Hindlimb muscle (tissue), 1 donor: ENCODE data around the gene GTPBP8. TPM values are rescaled to one million over a fixed set of nuclear protein-coding genes. Genes with fewer than 3 reads are reported as not detected.
"Not testable (repeated sequence)": the region's sequence is repeated elsewhere in the genome, so short reads cannot be mapped to it uniquely, and the experiment has no call there.

ENCODE experiments used
- DNase-seq: peaks from one replicate; pipeline ENCODE4 v3.0.0-alpha.2; 2013
- polyA plus RNA-seq: library from polyadenylated mRNA; unstranded; fragments of 120-200 nt; gene quantifications from one replicate; pipeline ENCODE4 v1.2.1, GENCODE V29; 2013; ENCODE audit not compliant: insufficient read length

GTPBP8 gene
- polyA plus RNA-seq, 1 donor: 19.5 TPM

DNA sequence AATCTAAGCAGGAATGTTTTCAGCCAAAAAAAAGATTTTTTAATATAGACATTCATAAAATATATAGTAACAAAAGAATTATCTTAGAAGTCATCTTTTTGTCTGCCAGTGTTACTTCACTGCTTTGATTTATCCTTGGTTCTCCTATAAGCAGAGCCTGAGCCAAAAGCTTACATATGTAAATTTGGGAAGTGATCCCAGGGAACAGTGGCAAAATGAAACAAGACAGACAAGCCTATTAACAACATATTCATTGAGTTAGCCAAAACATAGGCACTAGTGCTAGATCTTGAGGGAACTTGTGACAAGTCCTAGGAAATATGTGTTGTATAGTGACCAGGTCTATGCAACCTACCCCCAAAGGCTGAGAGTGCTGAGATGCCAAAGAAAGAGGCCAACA, 11.3 kb downstream of the GTPBP8 start:
- DNase-seq: no peak

DNA sequence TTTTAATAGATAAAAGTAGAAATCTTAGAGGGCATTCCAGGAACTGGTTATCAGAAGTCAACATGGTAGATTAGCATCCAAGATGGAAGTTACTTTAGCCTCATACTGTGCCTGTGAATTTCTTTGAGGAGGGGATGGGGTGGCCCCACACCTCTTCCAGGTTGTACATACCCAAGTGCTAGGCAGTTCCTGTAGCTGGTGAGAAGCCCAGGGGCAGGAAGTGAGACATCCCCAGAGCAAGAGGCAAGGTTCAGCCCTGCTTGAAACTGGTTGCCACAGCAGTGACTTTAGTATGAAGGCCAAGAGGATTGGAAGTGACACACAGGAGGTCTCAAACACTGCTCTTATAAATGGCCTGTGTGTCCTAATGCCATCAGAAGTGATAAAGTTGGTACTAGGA, 11.9 kb downstream of the GTPBP8 start:
- DNase-seq: no peak

DNA sequence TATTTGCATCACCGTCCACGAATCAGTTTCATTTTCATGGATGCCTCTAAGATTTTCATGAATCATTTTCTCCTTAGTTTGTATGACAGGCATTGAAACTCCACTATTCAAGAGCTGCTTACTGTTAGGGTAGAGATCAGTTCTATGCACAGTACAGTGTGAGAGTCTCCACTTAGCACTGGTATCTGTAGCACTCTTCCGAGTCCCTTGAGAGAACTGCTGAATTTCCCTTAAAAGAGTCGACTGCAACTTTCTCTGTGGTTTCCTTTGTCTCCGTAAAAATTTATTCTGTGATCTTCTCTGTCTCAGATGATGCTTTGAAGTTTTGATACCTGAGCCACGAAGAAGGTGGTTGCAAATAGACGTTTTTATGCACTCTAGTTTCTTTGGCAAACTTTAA, 14.8 kb downstream of the GTPBP8 start:
- DNase-seq: no peak

DNA sequence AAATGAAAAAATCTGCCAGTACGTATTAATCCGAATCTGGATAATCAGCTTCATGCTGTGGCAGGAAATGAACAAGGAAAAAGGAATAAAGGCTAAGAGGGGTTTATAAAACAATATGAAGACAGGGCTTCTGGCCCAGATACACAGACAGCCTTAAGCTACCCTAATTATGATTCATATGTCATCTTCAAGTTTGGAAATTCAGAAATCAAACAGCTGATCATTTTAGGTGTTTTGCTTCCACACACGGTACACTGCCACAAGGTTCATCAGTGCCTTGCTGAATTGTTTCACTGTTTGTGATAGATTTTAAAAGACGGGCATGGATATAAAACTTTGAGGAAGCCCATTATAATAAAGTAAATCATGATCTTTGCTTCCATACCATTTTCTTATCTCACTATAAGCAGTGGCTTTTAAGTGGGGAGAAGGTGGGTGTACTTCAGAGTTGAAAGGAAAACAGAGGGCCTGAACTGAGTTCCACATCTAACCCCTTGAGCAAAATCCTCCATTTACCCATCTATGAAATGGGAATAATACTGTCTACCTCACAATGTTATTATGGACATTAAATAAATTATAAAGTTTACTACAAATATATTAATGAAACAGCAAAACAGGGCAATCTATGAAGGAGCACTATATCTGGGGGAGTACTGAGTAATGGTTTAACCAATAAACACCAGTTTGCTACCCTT, 15.7 kb downstream of the GTPBP8 start:
- no peak for DNase-seq

DNA sequence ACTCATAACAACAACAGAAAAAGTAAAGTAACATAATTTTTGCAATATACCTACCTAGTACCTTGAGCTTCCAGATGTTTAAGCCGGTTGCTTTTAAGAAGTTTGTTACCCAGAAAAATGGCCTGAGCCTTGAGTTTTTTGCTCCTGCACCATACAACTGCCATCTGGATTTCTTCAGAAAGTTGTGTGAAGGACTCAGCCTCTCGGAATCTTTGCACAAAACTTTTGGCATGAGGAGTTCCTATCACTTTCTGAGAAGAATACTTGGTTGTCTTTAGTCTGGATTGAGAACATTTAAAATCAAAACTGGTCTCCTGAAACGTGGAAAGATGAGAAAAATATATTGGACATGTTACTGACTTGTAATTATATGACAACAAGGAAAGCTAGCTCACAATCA, 17.3 kb downstream of the GTPBP8 start:
- DNase-seq: no peak

DNA sequence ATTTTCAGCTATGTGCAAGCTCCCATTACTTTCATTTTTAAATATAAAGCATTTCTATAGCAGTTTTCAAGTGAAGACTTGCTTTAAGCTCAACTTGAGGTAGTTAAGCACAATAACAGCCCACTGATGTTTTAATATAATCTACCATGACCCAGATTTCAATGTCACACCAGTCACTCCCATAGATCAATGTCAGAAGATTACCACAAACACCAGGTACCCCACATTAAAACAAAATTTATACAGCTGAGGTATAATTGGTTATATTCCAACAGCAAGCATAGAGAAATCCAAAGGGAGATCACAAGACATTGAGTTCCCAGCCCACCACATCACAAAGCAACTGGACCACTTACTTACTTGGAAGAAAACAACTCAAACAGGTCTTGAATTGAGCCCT, 22.8 kb downstream of the GTPBP8 start:
- no peak for DNase-seq

DNA sequence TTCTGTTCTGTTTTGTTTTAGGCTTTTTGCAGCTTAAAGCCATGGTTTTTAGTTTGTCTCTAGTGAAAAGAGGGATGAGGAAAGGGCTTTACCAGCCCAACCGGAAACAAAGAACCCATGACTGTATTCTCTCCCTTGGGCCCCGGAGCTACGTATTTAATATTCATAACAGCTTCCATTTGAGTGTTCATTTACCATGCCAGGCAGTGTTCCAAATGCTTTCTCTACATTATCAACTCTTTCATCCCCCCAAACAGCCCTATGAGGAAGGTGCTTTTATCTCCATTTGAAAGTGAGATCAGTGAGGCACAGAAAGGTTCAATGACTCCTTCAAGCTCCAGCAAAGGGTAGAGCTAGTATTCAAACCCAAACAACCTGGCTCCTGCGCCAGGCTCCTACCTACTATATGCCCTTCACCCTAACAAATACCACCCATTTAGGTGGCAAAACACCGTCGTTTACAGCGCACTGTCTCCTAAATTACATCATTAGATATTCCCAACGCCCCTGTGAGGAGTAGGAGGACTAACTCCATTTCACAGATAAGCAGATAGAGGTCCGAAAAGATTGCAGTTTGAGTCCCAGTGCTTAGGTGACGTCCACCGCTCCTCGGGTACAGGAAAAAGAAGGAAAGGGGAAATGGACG, 27.9 kb downstream of the GTPBP8 start:
- peak; percentile 32 for DNase-seq

DNA sequence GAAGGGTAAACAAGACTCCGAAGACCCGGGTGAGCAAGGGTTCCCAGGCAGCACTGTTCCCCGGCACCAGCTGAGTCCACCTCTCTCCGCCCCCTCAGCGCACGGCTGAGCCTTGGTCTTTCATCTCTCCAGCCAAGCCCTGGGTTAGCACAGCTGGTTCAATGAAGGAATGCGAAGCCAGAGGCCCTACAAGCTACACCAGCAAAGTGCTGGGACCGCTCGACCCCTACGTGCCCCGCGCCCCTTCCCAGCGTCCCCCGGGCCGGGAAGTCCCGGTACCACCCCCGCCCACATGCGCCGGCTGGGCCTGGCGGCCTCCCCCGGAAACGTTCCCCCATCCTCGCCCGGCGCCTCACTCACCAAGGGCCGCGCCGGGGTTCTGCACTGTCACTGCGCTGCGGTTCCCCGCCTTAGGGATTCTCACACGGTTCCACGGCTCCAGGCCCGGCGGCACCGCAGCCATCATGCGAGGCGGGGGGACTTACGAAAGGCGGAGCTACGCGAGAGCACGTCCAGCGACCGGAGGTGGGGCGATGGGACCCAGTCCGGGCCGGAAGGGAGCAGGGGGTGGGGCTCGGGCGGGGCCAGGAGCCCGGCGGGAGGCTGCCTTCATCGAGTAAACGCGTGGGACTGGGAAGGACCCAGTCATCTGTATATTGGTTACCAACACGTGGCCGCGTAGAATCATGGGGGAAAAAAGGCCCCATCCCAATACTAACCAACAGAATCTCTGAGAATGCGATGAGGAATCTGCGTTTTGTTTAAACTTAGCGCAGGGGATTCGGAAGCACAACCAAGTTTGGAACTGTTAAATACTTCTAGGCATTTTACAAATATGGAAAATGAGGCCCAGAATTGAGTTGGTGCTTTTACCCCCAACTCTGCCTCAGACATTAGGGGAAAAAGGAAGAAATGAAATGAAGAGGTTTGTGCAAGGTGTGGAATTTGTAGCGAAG, 28.7 kb downstream of the GTPBP8 start:
- peak; percentile 92 for DNase-seq

DNA sequence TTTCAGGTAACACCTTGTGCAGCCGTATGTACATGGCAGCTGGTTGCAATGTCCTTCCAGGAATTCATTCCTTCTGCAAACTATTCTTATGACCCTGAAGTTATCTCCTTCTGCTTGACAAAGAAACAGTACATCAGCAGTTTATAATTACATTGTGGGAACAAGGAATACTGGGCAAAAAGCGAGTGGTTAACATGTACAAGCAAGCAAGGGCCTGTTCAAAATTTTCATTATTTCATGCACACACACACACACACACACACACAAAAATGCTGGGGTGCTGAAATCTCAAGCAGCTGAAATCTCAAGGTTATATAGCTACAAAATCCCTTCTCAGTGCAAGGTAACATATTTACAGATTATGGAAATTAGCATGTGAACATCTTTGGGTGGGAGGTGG, 30.7 kb downstream of the GTPBP8 start:
- no peak for DNase-seq

DNA sequence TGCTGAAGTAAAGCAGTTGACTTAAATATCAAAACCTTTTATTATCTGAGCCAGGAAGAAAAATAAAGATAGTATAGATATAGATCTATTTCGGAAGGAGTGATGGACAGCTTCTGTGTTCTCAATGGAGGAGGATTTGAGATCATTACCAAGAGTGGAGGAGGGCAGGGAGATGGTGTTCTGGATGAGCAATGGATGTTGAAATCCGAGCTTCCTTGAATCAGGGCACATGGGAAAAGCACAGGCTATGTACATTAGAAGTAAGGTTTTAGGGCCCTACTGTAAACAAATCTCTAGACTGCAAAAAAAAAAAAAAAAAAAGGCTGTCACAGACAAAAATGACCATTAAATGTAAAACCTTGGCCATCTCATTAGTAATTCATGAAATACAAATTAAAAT, 43.2 kb downstream of the GTPBP8 start:
- no peak for DNase-seq

DNA sequence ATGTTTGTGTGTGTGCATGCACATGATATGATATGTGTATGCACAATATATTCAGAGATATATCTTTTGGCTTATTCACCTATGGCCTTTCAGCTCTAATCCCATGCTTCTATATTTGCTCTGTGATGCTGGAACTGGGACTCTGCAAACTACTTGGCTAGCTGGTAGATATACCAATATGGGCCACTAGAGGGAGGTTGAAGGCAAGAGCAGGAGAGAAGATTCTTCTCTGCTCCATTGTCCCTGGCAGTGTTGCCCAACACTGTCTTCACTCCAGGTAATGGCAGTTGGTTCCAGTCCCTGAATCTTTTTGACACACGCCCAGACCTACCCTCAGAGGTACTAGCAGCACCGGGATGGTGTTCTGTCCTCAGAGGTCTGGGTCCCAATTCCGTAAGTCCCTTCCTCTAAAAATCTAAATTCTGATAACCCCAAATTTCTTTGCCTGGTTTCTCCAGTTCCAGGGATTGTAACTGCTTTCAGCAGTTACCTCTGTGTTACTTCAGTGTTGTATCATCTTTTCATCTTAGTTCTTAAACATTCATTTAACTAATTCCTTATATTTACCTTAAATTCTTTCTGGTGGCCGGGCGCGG, 44.7 kb downstream of the GTPBP8 start:
- DNase-seq: peak; percentile 59

DNA sequence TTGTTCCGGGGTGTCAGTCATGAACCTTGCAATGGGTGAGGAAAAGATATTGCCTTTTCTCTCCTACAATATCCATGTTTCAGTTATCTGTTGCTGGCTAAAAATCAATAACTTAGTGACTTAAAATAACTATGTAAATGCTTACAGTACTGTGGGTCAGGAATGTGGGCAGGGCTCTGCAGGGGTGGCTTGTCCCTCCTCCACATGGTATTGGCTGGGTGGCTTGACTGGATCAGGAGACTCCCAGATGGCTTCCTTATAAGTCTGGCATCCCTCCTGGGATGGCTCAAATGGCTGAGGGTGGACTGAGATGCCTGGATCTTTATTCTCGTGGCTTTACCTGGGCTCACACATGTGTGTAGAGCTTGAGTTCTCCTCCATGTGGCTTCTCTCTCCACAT, 47.5 kb downstream of the GTPBP8 start:
- DNase-seq: no peak

DNA sequence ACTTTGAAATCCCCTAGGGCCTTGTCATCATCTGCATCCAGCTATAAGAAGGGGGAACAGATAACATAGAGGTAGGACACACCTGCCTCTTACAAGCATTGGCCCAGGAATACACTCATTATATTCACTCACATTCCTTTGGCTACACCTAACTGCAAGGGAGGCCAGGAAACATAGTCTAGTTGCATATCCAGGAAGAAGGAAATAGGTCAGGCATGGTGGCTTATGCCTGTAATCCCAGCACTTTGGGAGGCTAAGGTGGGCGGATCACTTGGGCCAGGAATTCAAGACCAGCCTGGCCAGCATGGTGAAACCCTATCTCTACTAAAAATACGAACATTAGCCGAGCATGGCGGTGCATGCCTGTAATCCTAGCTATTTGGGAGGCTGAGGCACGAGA, 48.8 kb downstream of the GTPBP8 start:
- DNase-seq: no peak

DNA sequence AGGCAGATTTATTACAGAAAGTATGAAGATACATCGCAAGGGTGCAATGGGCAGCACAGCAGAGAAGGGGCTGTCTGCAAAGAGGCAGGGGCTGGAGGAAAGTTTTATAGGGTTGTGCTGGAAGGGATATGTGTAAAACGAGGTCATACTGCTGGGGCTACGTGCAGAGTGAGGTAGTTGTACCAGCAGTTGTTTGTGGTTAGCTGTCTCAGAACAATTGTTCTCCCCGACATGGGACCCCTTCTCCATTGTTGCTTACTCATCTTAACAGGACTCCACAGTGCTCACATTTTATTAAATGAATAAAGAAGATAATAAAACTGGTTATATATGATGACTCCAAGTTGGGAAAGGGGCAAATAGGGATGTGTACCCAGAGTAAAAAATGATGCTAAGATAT, 49.4 kb downstream of the GTPBP8 start:
- DNase-seq: no peak

DNA sequence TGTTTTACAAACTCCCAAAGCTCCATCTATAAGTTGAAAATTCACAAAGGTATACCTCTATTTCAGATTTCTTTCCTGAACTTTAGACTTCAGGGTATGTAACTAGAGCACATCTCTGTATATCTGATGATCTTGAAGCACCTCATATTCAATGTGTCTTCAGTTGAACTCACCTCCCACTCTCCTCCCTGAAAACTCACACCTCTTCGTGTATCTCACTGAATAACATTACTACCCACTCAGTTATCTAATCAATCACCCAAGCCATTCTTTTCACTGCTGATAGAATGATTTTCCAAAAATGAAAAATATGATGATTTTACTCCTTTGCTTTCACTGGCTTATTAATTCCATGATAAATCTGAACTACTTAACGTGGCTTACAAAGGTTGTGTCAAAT, 52.9 kb downstream of the GTPBP8 start:
- no peak for DNase-seq

DNA sequence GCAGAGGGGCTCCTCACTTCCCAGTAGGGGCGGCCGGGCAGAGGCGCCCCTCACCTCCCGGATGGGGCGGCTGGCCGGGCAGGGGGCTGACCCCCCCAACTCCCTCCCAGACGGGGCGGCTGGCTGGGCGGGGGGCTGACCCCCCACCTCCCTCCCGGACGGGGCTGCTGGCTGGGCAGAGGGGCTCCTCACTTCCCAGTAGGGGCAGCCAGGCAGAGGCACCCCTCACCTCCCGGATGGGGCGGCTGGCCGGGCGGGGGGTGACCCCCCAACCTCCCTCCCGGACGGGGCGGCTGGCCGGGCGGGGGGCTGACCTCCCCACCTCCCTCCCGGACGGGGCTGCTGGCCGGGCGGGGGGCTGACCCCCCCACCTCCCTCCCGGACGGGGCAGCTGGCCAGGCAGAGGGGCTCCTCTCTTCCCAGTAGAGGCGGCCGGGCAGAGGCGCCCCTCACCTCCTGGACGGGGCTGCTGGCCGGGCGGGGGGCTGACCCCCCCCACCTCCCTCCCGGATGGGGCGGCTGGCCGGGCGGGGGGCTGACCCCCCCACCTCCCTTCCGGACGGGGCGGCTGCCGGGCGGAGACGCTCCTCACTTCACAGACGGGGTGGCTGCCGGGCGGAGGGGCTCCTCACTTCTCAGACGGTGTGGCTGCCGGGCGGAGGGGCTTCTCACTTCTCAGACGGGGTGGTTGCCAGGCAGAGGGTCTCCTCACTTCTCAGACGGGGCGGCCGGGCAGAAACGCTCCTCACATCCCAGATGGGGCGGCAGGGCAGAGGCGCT, 55.6 kb downstream of the GTPBP8 start:
- not testable (repeated sequence) for DNase-seq

DNA sequence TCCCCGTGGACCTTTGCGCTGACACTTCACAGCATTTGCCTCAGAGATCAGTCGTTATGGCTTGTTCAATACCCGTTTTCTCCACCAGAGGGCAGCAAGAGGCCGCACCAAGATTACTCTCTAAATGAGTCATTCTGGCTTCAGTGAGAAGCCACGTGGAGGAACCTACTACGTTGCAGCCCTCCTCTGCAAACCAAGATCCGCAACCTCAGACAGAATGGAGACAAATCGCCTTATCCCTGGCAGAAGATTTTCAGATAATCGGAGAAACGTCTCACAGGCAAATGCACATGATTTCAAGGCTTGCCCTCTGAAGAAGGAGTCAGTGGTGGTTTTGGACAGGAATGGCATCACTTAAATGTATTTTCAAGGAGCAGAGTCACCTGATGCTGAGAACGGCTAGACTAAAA, 60.5 kb downstream of the GTPBP8 start:
- DNase-seq: peak; percentile 88

Other genes starting within 250 kb of the GTPBP8 start
- not detected for gene CD200R1L, start 144.1 kb upstream of the GTPBP8 start, polyA plus RNA-seq
- 1.7 TPM for gene CD200R1, start 15.9 kb upstream of the GTPBP8 start, polyA plus RNA-seq
- 55.3 TPM for gene BOC, start 220.6 kb downstream of the GTPBP8 start, polyA plus RNA-seq